Breast epithelium (tissue), 4 donors: ENCODE results near the gene ZBTB40. TPM values are rescaled to one million over a fixed set of nuclear protein-coding genes. Genes with fewer than 3 reads are reported as not detected.

ENCODE experiments used
- DNase-seq, 2 donors: peaks; one replicate each; pipeline ENCODE4 v3.0.0-alpha.2; 2019; ENCODE audit warnings: low spot score in 2 of 2
- H3K27ac ChIP-seq, 2 donors: fragments of 200-600 bp; sonication (generic) in 1 of 2; one replicate each; pipeline ENCODE4 v1.5.1; 2016 to 2019; ENCODE audit warnings: mild to moderate bottlenecking in 1 of 2
- H3K27me3 ChIP-seq, 2 donors: fragments of 200-600 bp; sonication (generic) in 1 of 2; one replicate each; pipeline versions ENCODE4 v1.5.1 to v1.6.0; 2017 to 2019; ENCODE audit warnings: control low read depth in 1 of 2, mild to moderate bottlenecking in 1 of 2
- H3K36me3 ChIP-seq: fragments of 200-600 bp; one replicate; pipeline ENCODE4 v1.5.1; 2019
- H3K4me1 ChIP-seq, 2 donors: fragments of 200-600 bp; sonication (generic); one replicate each; pipeline ENCODE4 v1.5.1; 2016 to 2019; ENCODE audit warnings: control low read depth in 1 of 2
- H3K4me3 ChIP-seq, 3 donors: fragments of 200-600 bp; sonication (generic); 1 replicate in 2 of 3; 2 replicates in 1 of 3; pipeline ENCODE4 v1.5.1; 2016 to 2019; ENCODE audit warnings: mild to moderate bottlenecking in 3 of 3, moderate library complexity in 2 of 3
- H3K9me3 ChIP-seq, 2 donors: fragments of 200-600 bp; sonication (generic) in 1 of 2; one replicate each; pipeline ENCODE4 v1.5.1; 2016 to 2019; ENCODE audit warnings: control low read depth in 1 of 2
- POLR2A ChIP-seq: fragments of 450-650 bp; IDR thresholded peaks from one replicate; pipeline ENCODE4 v1.6.1; 2016; ENCODE audit warnings: antibody characterized with exemption, mild to moderate bottlenecking, moderate library complexity
- POLR2AphosphoS5 ChIP-seq, 3 donors: sonication (generic); formaldehyde crosslinking; IDR thresholded peaks; one replicate each; pipeline ENCODE4 v1.6.1; 2017; ENCODE audit warnings: antibody characterized with exemption in 3 of 3
- intact Hi-C: fragments of 100-400 bp; cut with DNase I; formaldehyde crosslinking; loops from one replicate; pipeline ENCODE4 v1.15.1; 2023; ENCODE audit warnings: low total_unique reads
- total RNA-seq, 3 donors: library from RNA; depleted of rRNA; stranded (reverse); fragments of >200 nt; gene quantifications; one replicate each; pipeline ENCODE4 v1.1.0, GENCODE V29; 2016
- TF ChIP-seq, protein P1 (sequence below), 3 donors: fragments of 450-650 bp; IDR thresholded peaks; one replicate each; pipeline ENCODE4 v1.5.1; 2016 to 2017; ENCODE audit warnings: antibody characterized with exemption in 3 of 3, mild to moderate bottlenecking in 3 of 3, moderate library complexity in 3 of 3

The ZBTB40 gene
- total RNA-seq, 3 donors from 2014 or later: 15.7 to 24.6 (median 22.0) TPM

GRCh38 chr1:22567197-22567596 lies 115.5 kb downstream of the ZBTB40 start:
- Histone ChIP-seq H3K4me3 (no peak overlapping the region), H3K4me1 (peaks cover 0 to 3% of the 10 kb centered on the region in 2 donors), H3K27ac (no peak overlapping the region), H3K9me3 (no peaks in the 10 kb centered on the region), H3K36me3 (no peaks in the 10 kb centered on the region), H3K27me3 (peaks cover 4 to 48% of the 10 kb centered on the region in 2 donors)
- no peak for DNase-seq
- no peak for TF ChIP-seq POLR2A
- TF ChIP-seq POLR2AphosphoS5 (IDR thresholded peaks at IDR 0.05): no peak
- TF ChIP-seq, protein P1, sequence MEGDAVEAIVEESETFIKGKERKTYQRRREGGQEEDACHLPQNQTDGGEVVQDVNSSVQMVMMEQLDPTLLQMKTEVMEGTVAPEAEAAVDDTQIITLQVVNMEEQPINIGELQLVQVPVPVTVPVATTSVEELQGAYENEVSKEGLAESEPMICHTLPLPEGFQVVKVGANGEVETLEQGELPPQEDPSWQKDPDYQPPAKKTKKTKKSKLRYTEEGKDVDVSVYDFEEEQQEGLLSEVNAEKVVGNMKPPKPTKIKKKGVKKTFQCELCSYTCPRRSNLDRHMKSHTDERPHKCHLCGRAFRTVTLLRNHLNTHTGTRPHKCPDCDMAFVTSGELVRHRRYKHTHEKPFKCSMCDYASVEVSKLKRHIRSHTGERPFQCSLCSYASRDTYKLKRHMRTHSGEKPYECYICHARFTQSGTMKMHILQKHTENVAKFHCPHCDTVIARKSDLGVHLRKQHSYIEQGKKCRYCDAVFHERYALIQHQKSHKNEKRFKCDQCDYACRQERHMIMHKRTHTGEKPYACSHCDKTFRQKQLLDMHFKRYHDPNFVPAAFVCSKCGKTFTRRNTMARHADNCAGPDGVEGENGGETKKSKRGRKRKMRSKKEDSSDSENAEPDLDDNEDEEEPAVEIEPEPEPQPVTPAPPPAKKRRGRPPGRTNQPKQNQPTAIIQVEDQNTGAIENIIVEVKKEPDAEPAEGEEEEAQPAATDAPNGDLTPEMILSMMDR (IDR thresholded peaks at IDR 0.05): no peak
- intact Hi-C loops: no loop called here

DNA sequence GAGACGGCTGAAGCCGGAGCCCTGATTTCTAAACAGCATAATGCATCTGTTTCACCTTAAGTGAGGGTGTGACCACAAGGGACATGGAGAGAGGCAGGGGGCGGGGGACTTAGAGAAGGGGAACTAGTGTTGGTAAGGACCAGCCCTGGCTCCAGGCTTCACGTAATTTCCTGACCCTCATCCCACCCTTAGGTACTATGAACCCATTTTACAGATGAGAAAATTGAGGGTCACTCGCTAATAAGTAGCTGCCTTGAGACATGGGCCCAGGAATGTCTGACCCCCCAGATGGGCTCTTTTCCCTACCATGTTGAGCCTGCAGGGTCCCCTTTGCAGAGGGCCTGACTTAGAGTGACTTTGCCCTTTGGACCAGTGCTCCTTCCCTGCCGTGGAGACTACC lies 116.3 kb downstream of the ZBTB40 start:
- no peak for DNase-seq
- TF ChIP-seq, protein P1 (IDR thresholded peaks at IDR 0.05): no peak
- TF ChIP-seq POLR2AphosphoS5 (IDR thresholded peaks at IDR 0.05): no peak
- no peak for TF ChIP-seq POLR2A
- Histone ChIP-seq H3K27ac (no peak overlapping the region), H3K9me3 (no peaks in the 10 kb centered on the region), H3K27me3 (peaks cover 0 to 48% of the 10 kb centered on the region in 2 donors), H3K4me3 (no peak overlapping the region), H3K36me3 (no peaks in the 10 kb centered on the region), H3K4me1 (peaks cover 0 to 2% of the 10 kb centered on the region in 2 donors)
- intact Hi-C loops: no loop called here

- intact Hi-C loops: no loop called here
- Histone ChIP-seq H3K36me3 (no peaks in the 10 kb centered on the region), H3K4me1 (no peaks in the 10 kb centered on the region), H3K9me3 (no peaks in the 10 kb centered on the region), H3K27ac (no peak overlapping the region), H3K4me3 (no peak overlapping the region), H3K27me3 (peaks cover 0 to 51% of the 10 kb centered on the region in 2 donors)
- TF ChIP-seq POLR2A (no peak), POLR2AphosphoS5 (IDR thresholded peaks at IDR 0.05) (no peak)
- TF ChIP-seq, protein P1 (IDR thresholded peaks at IDR 0.05): no peak
- DNase-seq: no peak
These were observed 117.6 kb downstream of the ZBTB40 start for GRCh38 chr1:22569269-22569668.

DNA sequence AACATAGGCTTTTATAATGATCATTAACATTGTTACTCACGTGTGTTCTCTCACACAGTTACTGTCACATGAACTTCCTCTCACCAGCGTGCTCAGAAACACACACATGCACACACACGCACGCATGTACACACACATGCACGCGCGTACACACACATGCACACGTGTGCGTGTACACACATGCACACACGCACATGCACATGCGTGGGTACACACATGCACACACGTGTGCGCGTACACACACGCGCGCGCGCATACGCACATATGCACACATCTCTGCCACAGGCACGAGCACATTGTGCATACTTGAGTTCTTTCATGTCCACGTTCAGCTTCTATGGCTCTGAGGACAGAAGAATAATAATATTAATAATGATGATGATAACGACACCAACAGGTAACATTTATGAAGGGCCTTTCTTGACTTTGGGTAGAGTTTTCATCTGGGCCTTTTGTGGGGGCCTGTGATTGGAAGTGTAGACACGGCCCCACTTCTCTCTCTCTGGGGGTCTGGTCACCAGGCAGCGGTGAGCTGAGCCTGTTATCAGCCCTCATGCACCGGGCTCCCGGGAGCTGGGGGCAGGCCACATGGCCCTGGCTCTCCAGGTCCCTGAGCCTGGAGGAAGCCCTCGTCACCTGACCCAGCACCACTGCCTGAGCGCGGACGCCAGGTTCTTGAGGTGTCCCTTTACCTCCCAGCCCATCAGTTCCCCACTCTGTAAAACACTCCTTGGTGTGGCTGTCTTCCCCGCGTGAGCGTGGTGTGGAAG lies 118.7 kb downstream of the ZBTB40 start:
- Histone ChIP-seq H3K4me3 (no peak overlapping the region), H3K9me3 (no peaks in the 10 kb centered on the region), H3K27me3 (peaks cover 0 to 40% of the 10 kb centered on the region in 2 donors), H3K36me3 (no peaks in the 10 kb centered on the region), H3K4me1 (no peaks in the 10 kb centered on the region), H3K27ac (no peak overlapping the region)
- no peak for DNase-seq
- TF ChIP-seq, protein P1 (IDR thresholded peaks at IDR 0.05): no peak
- no peak for TF ChIP-seq POLR2A
- TF ChIP-seq POLR2AphosphoS5 (IDR thresholded peaks at IDR 0.05): no peak
- intact Hi-C loops: no loop called here

DNA sequence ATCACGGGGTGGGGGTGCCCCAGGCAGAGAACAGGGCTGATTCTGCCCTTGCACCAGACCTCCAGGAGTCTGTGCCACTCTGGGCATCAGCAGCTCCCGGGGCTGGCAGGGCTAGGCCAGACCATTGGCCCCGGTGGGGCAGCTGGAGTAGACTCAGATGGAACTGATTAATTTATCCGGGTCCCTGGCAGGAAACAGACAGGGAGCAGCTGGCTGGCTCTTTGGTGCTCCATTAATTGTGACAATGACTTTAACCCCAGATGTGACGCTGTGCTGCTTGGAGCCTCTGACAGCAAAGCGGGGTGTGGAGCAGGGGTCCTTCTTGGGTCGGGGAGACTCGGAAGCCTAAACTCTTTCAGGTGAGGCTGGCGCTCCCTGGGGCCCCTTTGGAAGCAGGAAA lies 121.2 kb downstream of the ZBTB40 start:
- no peak for DNase-seq
- Histone ChIP-seq H3K9me3 (no peaks in the 10 kb centered on the region), H3K36me3 (no peaks in the 10 kb centered on the region), H3K27me3 (peaks cover 0 to 28% of the 10 kb centered on the region in 2 donors), H3K4me3 (no peak overlapping the region), H3K4me1 (no peaks in the 10 kb centered on the region), H3K27ac (no peak overlapping the region)
- intact Hi-C loops: no loop called here
- no peak for TF ChIP-seq POLR2A
